Measurements from ENCODE around the gene ASPSCR1.

ASPSCR1 gene

DNA sequence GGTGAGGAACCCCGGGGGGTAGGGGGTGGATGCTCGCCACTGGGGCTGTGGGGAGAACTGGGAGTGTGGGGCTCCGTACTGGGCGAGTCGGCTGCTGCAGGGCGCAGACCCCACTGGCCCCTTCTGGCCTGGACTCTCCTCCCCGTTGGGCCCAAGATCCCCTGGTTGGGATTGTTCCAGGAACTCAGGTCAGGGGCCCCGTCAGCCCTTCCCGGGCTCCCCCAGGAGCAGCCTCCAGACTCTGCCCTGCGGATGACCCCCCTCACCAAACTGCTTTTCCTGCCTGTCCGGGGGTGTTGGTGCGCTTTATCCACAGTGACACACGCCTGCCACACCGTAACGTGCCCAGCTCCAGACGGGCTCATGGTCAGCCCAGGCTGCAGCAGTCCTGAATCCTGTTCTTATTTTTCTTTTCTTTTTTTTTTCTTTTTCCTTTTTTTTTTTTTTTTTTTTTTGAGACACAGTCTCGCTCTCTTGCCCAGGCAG, 24.2 kb downstream of the ASPSCR1 start:
- no peak for DNase-seq

DNA sequence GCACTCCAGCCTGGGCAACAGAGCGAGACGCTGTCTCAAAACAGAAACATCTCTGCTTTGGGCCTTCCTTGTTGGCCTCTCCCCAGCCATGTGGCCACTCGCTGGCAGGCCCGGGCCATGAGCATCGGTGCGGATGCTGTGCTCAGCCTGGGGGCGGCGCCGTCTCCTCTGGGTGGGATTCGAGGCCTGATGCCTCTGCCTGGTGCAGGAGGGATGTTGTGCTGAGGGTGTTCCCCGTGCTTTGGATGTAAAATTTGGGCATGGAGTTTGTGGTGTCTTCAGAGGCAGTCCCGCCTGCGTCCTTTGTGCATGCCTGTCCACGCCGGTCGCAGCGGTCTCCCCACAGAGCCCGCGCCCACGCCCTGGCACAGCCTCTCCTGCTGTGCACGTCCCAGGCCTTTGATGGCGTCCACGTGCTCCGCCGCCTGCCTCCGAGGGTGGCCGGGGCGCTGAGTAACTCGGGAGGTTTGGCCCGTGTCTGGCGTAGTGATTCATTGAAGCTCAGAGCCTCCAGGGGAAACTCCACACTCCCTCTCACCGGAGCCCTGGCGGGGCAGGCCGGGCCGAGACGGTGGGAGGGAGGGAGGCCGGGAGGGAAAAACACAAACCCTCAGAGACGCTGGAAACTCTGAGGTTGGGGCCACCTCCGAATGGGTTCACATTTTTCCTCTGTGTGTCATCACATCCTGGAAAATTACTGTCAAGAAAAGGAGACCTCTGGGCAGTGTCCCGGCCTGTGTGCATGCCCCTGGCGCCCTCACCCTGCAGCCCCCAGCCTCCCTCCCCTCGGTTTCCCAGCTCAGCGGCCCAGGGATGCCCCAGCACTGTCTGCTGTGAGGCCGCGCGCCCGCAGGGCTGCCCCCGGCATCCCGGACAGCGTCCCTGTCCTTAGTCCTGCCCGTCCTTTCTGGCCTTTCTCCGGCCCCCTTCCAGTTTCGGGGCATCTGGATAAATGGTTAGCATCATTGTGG, 26.3 kb downstream of the ASPSCR1 start:
- peak; percentile 97 for DNase-seq

DNA sequence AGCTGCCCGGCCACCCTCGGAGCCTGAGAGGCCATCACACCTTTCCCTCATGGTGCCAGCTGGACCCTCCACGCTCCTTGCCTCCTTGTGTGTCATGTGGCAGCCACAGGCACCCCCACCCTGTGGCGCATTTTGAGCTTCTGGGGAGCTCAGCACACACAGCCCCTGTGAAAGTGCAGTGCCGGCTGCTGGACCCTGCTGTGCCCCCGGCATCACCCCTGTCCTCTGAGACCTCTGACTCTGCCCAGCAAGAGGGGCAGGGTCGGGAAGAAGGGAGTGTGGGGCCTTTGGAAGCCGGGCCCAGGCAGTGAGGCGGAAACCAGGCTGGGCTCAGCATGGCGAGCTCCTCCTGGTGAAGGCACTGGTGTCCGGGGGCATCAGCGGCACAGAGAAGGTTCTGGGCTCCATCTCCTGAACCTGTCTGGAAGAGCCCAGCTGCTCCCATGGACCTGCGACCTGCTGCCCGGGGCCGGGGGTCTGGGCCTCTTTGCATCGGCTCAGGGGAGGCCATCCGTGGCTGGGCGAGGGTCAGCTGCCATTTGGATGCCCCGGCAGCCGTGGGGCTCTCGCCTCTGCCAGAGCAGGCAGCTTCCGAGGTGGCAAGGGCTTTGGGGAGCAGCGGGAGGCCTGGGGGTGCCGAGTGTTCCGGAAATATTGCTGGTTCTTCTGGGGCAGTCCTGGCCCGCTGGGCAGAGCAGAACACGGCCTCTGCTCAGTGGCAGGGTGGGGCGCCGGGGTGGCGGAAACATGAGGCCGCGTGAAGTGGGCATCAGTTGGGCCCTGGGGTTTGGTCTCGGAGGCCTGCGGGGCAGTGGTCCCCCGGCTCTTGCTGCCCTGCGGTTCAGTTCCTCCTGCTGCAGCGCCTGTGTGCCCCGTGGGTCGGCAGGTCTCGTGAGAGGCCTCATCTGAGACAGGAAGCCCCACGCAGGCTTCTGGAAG, 27.4 kb downstream of the ASPSCR1 start:
- DNase-seq, result no peak

DNA sequence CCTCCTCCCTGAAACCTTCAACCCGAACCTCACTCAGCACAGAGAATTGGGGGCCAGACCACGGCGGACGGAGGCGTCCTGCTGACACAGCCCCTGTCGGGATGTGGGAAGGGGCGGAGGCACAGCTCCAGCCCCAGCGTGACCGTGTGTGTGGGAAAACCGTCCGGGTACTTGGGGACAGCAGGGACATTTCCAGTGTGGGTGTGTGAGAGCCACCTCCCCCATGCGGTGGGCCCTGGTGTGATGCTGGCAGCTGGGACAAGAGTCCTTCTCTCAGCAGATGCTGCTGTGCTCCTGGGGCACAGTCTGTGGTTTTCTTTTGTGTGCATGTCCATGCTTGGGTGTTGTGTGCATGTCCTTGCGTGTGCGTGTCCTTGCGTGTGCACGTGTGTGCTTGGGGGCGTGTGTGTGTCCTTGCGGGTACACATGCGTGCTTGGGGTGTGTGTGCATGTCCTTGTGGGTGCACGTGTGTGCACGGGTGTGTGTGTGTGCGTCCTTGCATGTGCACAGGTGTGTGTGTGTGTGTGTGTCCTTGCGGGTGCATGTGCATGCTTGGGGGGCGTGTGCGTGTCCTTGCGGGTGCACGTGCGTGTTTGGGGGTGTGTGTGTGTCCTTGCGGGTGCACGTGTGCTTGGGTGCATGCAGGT, 28.4 kb downstream of the ASPSCR1 start:
- no peak for DNase-seq

DNA sequence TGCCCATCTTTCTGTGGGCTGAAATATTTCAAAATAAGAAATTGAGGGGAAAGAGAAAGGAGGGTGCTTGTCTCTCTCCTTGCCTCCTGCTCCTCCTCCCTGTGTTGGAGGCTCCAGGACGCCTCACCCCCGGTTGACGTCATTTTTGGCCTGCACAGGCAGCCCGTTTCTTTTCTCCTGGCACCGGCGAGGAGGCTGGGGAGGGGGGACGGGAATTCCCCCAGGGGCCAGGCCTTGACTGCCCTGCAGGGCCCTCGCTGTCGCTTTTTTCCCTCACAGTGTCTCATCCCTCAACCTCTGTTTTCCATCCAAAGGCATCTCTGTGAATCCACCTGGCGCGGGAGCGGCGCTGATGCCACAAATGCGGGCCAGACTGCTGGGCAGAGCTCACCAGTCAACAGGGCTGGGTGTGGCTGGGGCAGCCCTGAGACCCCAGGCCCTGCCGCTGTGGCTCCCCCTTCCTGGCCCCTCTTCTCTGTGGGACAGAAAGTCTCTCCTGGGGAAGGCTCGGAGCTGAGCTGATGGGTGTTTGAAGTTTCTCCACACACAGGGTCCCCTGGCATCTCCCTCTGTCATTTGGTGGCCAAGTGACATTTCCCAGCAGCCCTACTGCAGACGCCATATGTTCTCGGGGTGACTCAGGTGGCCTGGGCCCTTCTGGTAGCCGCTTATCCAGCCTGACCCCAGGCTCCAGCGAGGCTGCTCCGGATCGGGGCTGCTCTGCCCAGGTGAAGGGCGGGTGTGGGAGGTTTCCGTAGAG, 29.2 kb downstream of the ASPSCR1 start:
- no peak for DNase-seq

DNA sequence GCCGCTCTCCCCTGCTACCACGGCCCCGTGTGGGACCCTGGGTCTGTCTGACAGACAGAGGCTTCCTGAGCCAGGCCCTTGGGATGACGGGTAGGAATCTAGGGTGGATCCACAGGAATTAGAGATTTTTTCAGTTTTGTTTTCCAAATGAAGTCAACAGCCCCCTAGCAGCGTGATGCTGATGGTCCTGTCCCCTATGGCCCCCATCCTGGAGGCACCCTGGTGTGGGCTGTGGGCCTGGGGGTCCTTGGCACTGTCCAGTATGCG, 29.7 kb downstream of the ASPSCR1 start:
- DNase-seq, result no peak

DNA sequence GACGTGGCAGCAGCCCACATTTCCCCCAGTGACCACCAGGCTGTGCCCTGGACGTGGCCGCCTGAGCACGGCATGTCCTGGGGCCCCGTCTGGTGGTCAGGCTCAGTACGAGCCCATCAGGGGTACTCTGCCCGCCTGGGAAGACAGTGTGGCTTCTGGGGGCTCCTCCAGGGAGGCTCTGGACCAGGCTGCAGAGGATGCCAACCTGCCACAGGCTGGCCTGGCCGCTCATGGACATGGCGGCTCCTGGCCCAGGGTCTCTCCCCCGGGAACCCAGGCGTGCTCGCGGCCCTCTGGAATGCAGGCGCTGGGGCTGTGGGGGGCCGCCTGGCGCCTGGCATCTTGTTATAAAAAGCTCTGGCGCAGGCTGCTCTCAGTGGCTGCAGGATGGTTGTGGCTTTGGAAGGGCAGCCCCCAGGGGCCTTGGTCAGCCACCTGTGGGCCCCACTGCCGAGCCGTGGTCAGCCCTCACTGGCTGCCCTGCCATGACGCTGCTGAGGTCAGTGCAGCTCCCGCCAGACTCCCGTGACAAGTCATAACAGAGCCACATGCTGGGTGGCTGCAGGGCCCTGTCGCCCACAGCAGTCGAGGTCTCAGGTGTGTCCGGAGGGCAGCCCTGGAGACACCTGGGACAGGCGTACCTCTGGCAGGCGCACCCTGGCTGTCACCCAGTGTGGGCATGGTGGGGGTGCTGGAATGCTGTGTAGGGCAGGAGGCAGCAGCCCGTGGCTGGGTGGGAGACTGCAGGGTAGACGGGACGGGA, 30.2 kb downstream of the ASPSCR1 start:
- DNase-seq, result no peak

DNA sequence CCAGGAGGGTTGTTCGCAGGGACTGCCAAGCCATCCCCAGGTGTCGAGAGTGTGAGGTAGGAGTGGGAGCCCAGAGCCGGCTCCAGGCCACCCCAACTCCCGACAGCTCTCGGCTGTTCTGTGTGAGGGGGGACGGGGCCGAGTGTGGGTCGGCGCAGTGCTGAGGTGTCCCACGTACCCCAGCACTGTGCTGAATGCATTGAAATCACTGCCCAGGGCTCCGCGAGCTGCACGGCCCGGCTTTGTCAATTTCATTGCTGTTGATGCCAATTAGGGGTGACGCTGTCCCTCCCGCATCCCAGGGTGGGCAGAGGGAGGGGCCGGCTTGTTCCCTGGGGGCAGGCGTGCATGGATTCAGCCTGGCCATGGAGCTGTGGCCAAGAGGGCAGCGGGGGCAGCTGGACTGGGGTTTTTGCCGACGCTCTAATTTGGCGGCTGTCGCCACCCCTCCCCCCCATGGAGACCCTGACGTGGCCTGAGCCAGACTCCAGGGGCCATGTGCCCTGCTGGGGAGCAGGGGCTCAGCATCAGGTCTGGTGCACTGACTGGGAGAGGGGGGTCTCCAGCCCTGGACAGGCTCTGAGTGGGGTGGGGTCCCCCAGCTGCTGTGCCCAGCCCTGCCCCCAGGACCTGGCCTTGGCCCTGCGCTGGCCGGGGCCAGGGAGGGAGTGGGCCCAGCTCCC, 31.0 kb downstream of the ASPSCR1 start:
- DNase-seq, result no peak

DNA sequence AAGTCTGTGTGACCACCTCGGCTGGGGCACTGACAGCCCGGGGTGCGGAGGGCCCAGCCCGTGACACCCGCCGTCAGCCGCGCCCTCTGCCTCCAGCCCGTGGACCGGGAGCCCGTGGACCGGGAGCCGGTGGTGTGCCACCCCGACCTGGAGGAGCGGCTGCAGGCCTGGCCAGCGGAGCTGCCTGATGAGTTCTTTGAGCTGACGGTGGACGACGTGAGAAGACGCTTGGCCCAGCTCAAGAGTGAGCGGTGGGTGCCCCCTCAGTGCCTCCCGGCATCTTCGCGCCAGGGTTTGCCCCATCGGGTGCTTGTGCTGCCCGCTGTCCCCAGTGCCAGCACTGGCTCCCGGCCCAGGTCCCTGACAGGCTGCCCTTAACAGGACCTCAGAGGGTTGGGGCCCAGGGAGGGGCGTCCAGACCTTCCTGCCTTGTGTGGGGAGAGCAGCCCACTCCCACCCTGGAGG, 31.5 kb downstream of the ASPSCR1 start:
- no peak for DNase-seq

DNA sequence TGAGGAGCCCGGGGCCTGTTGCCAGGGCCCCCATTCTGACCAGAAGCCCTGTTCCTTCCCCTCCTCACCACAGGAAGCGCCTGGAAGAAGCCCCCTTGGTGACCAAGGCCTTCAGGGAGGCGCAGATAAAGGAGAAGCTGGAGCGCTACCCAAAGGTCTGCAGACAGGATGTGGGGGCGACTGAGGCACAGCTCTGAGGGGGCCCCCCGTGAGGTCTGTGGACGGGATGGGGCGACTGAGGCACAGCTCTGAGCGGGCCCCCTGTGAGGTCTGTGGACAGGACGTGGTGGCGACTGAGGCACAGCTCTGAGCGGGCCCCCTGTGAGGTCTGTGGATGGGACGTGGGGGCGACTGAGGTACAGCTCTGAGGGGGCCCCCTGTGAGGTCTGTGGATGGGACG, 32.0 kb downstream of the ASPSCR1 start:
- DNase-seq, result no peak

DNA sequence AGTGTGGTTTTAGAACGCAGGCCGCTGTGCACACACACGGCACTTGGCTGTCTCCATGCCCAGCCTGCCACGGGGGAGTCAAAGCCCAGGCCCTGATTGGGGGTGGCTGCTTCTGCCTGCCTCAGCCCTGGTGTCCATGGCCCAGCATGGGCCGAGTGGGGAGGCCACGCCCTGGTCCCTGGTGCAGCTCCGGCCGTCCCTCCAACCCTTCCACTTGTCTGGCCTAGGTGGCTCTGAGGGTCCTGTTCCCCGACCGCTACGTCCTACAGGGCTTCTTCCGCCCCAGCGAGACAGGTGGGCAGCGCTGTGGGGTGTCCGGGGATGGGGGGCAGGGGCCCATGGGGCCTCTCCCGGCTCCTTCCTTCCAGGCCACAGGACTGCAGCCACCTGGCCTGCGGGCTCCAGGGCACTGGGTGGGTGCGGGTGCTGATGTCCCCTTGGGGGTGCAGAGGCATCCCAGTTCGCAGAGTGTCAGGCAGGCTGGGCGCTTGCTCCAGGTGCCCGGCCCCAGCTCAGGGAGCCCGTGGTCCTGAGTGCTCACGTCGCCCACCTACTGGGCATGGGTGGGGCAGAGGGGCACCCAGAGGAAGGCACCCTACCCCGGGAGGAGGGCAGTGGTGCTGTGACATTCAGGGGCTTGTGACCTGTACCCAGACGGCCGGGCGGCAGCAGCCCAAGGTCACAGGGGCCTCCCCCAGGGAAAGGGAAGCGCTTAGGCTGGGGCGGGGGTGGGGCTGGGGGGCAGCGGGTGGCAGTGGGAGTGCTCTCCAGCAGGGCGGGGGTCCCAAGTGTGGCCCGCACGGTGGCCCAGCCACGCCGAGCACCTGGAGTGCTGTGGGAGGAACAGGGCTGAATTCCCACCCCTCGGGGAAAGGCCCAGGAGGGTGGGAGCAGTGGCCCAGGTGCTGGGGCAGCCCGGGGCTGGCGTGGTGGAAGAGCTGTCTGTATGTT, 33.4 kb downstream of the ASPSCR1 start:
- no peak for DNase-seq

DNA sequence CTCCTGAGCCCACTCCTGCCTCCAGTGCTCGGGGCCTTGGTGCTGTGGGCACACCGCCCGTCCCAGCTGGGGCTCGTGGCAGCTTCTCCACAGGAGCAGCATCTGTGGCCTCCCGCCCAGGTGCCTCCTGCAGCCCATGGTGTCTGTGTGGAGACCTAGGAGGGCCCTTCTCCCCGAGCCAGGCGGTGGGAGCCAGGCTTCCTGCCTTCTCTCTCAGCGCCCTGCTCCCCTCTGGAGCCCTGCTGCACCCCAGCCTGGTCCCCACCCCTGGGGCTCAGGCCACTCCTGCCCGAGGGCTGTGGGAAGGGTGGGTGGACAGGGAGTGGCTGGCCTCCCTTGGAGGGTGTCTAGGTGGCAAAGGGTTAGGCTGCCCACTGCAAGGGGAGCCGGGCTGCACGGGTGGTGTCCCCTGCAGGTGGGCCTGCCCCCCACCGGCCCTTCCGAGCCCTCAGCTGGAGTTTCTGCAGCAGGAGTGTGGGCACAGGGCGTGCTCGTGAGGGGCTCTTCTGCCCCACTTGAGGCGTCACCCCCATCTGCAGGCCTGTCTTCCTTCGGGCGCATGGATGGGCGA, 34.3 kb downstream of the ASPSCR1 start:
- no peak for DNase-seq

DNA sequence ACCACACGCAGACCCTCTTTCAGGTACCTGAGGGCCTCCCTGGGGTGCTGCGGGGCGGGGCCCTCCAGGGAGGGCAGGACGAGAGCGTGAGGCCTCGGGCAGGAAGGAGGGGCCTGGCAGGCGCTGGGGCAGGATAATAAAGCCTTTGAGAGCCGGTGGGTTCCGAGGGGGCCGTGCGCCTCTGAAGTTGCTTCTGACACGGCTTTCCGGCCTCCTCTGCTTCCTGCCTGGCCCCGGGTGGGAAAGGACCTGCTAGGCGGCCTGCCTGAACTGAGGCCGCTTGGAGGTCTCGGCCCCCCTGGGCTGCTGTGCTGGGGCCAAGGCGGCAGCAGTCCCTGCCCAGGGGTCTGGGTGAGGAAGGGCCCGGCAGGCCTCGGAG, 34.8 kb downstream of the ASPSCR1 start:
- DNase-seq, result no peak

DNA sequence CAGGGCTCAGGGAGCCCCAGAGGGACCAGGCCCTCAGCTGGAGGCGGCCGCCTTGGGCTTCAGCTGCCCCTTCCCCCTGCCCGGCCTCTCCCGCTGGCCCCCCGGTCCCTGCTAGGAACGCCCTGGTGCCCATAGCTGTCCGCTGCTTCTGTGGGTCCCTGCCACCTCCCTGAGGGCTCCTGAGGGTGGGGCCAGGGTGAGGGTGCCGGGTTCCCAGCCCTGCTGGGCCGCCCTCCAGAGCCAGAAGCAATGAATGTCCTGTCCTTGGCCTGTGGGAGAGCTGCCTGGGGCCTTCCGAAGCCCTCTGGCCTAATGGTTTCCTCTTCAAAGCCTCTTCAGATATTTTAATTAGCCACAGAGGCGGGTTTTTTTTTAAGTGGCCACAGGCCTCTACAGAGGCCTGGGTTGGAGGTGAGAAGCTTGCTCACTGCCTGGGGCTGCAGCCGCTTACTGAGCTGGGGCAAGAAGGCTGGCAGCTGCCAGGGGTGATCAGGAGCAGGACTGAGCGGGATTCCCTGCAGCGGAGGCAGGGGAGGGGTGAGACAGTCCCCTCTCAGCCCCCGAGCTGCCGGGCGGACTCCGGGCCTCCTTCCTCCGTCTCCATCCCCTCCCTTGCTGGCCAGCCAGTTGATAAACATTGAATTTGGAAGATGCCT, 35.3 kb downstream of the ASPSCR1 start:
- no peak for DNase-seq

DNA sequence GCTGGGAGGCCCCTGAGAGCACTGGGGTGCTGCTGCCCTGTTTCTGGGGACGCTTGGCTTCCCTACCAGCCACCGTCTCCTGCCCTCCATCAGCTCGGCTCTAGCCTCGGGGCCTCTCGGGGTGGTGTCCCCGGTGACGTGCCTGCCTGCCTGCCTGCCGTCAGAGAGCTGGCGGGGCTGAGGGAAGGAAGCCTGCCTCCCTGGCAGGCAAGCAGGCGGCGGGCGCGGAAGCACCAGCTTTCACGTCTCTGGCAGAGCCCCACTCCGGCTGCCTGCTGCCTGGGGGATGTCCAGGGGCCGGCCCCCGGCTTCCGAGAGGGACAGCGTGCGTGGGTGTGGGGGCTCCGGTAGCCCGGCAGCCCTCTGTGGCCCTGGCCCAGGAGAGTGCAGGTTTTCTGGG, 35.9 kb downstream of the ASPSCR1 start:
- no peak for DNase-seq

DNA sequence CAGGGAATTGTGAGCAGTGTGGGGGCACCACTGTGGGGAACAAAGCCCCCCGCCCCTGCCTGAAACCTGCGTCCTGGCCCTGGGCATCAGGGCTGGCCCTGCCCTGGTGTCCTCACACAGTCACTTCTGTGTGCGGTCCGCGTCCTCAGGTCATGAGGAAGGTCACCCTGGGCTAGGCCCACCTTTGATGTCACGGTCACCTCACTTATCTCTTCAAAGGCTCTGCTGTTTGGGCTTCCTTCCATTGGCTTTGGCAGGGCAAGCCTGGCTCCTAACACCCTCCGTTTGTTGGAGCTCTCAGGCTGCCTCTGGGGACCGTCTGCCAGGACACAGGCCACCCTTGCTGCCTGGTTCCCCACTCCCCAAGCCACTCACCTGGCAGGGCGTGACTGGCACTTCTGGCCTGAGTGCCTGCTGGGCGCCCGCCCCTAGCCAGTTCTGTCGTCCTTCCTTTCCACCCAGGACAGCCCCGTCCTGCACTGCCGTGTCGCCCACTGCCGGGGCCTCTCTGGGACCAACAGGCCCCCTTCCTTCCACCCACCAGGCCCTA, 36.4 kb downstream of the ASPSCR1 start:
- DNase-seq, result no peak

DNA sequence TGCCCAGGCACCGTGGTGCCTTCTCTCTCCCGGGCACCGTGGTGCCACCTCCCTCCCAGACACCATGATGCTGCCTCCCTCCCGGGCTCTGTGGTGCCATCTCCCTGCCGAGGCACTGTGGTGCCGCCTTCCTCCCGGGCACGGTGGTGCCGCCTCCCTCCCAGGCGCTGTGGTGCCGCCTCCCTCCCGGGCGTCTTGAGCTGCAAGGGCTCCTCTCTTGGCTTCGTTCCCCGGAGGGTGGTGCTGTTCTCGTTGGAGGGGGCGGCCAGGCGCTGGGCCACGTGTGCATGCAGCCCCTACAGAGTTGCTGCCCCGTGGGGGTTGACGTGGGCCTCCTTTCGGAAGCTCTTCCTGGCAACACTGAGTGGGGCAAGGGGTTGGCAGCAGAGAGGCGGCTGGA, 37.0 kb downstream of the ASPSCR1 start:
- no peak for DNase-seq

DNA sequence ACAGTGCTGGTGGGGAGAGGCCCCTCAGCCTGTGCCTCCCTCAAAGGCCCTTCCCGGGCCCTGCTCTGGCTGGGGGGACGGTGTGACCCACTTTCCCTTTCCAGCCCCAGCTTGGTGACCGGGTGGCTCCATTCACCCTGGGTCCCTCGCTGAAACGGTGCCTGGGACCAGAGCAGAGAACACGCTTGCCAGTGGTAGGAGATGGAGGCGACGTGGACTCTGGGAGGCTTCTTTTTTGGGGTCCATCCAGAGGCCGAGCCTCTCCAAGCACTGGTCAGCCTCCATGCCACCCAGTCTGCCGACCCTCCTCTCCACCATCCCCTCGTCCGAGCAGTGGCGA, 37.5 kb downstream of the ASPSCR1 start:
- no peak for DNase-seq

All from HCEC 1CT (cell line).